GM18520 (cell line): ENCODE data around the gene TYW1.
A peak's percentile ranks its signal among the peaks of the same experiment; 100 is the strongest.
"Not testable (repeated sequence)": the region's sequence is repeated elsewhere in the genome, so short reads cannot be mapped to it uniquely, and the experiment has no call there.

Experiments
- ATAC-seq: cut with Tn5 transposase; IDR thresholded peaks from one replicate; pipeline ENCODE4 v1.9.1; 2021; ENCODE audit not compliant: unreplicated experiment

Gene TYW1

GRCh38 chr7:67042781-67043558 is 46.3 kb downstream of the TYW1 start:
- not testable (repeated sequence) for ATAC-seq

GRCh38 chr7:67043559-67043930 is 46.9 kb downstream of the TYW1 start:
- ATAC-seq = not testable (repeated sequence)

GRCh38 chr7:67045496-67045995 is 48.9 kb downstream of the TYW1 start:
- no peak for ATAC-seq

- ATAC-seq = not testable (repeated sequence)
Observed at GRCh38 chr7:67046819-67047218, 50.2 kb downstream of the TYW1 start.

- ATAC-seq = not testable (repeated sequence)
Observed at GRCh38 chr7:67049908-67050307, 53.3 kb downstream of the TYW1 start.

- ATAC-seq = not testable (repeated sequence)
Observed at GRCh38 chr7:67052161-67052560, 55.5 kb downstream of the TYW1 start.

- no peak for ATAC-seq
Observed at GRCh38 chr7:67056683-67057082, 60.0 kb downstream of the TYW1 start.

- not testable (repeated sequence) for ATAC-seq
Observed at GRCh38 chr7:67061321-67061720, 64.7 kb downstream of the TYW1 start.

GRCh38 chr7:67062802-67063201 is 66.2 kb downstream of the TYW1 start:
- ATAC-seq = not testable (repeated sequence)

GRCh38 chr7:67066950-67067622 is 70.5 kb downstream of the TYW1 start:
- peak; percentile 73 for ATAC-seq

- not testable (repeated sequence) for ATAC-seq
Observed at GRCh38 chr7:67076120-67076519, 79.5 kb downstream of the TYW1 start.

- ATAC-seq = not testable (repeated sequence)
Observed at GRCh38 chr7:67082880-67083279, 86.2 kb downstream of the TYW1 start.

GRCh38 chr7:67089261-67089660 is 92.6 kb downstream of the TYW1 start:
- not testable (repeated sequence) for ATAC-seq

- not testable (repeated sequence) for ATAC-seq
Observed at GRCh38 chr7:67091053-67091452, 94.4 kb downstream of the TYW1 start.

- not testable (repeated sequence) for ATAC-seq
Observed at GRCh38 chr7:67098031-67098430, 101.4 kb downstream of the TYW1 start.

GRCh38 chr7:67099406-67099805 is 102.8 kb downstream of the TYW1 start:
- not testable (repeated sequence) for ATAC-seq

GRCh38 chr7:67100038-67100437 is 103.4 kb downstream of the TYW1 start:
- ATAC-seq = not testable (repeated sequence)

- no peak for ATAC-seq
Observed at GRCh38 chr7:67100956-67101361, 104.3 kb downstream of the TYW1 start.

GRCh38 chr7:67104937-67105336 is 108.3 kb downstream of the TYW1 start:
- ATAC-seq = not testable (repeated sequence)

GRCh38 chr7:67105377-67105776 is 108.7 kb downstream of the TYW1 start:
- ATAC-seq = no peak

GRCh38 chr7:67106255-67106654 is 109.6 kb downstream of the TYW1 start:
- ATAC-seq = not testable (repeated sequence)

- not testable (repeated sequence) for ATAC-seq
Observed at GRCh38 chr7:67111342-67111741, 114.7 kb downstream of the TYW1 start.
